ENCODE data around the gene TMEM200B. TPM values are rescaled to one million over a fixed set of nuclear protein-coding genes. Genes with fewer than 3 reads are reported as not detected.

TMEM200B gene
- total RNA-seq, 1 experiment from 2014 or later = 1.1 TPM

GRCh38 chr1:29142714-29143113 is 19.0 kb upstream of the TMEM200B start:
- H3K4me1 ChIP-seq (ENCODE audit: insufficient read depth, low read length, poor library complexity, severe bottlenecking) = no peaks in the 10 kb centered on the region
- CTCF ChIA-PET = no interaction called here
- no peak for DNase-seq (ENCODE audit: low spot score)
- no peaks in the 10 kb centered on the region for H3K9me3 ChIP-seq (ENCODE audit: low read depth, low read length, poor library complexity, severe bottlenecking)
- peaks cover 23% of the 10 kb centered on the region for H3K36me3 ChIP-seq (ENCODE audit: insufficient read depth, low read length, poor library complexity, severe bottlenecking)
- no peak overlapping the region for H3K4me3 ChIP-seq (ENCODE audit: low read depth, low read length, poor library complexity, severe bottlenecking)
- no peaks in the 10 kb centered on the region for H3K27me3 ChIP-seq (replicated peaks; ENCODE audit: insufficient read depth, low read depth, low read length, poor library complexity)
- TF ChIP-seq EZH2 (IDR thresholded peaks at IDR 0.05; ENCODE audit: borderline replicate concordance, low read depth, low read length, poor library complexity, severe bottlenecking) = no peak
- TF ChIP-seq, protein P1, sequence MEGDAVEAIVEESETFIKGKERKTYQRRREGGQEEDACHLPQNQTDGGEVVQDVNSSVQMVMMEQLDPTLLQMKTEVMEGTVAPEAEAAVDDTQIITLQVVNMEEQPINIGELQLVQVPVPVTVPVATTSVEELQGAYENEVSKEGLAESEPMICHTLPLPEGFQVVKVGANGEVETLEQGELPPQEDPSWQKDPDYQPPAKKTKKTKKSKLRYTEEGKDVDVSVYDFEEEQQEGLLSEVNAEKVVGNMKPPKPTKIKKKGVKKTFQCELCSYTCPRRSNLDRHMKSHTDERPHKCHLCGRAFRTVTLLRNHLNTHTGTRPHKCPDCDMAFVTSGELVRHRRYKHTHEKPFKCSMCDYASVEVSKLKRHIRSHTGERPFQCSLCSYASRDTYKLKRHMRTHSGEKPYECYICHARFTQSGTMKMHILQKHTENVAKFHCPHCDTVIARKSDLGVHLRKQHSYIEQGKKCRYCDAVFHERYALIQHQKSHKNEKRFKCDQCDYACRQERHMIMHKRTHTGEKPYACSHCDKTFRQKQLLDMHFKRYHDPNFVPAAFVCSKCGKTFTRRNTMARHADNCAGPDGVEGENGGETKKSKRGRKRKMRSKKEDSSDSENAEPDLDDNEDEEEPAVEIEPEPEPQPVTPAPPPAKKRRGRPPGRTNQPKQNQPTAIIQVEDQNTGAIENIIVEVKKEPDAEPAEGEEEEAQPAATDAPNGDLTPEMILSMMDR (conservative IDR thresholded peaks at IDR 0.05; ENCODE audit: low read depth, low read length) = no peak
- POLR2A ChIA-PET (ENCODE audit: low non-redundant PET) = no interaction called here
- intact Hi-C loops (cut with micrococcal nuclease; ENCODE audit: unreplicated experiment) = no loop called here
- no TSS peak for BruUV-seq (replicated peaks)
- no peak overlapping the region for H3K27ac ChIP-seq (ENCODE audit: low read depth, low read length, poor library complexity, severe bottlenecking)

DNA sequence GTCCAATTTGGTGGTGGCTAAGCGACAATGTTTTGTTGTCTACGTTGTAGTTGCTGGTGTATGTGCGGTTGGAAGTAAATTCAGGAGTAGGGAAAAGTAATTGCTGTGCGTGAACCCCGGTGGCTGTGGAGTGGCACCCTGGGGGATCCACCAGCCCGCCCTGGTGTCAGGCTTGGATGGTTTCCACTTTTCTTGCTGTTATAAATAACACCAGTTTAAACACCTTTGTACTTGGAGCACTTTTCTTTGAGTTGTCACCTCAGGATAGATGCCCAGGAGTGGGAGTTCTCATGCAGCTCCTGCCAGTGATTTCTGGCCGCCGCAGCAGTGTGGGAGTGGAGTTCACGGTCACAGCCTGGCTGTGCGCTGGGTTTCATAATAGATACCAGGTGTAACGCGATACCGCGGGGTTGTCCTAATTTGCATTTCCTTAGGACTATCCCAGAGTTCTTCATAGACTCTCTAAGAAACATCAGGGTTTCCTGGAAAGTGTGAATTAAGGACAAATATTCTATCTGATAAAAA is 12.8 kb upstream of the TMEM200B start:
- no peak overlapping the region for H3K27ac ChIP-seq (ENCODE audit: low read depth, low read length, poor library complexity, severe bottlenecking)
- CTCF ChIA-PET = no interaction called here
- intact Hi-C loops (cut with micrococcal nuclease; ENCODE audit: unreplicated experiment) = no loop called here
- TF ChIP-seq EZH2 (IDR thresholded peaks at IDR 0.05; ENCODE audit: borderline replicate concordance, low read depth, low read length, poor library complexity, severe bottlenecking) = no peak
- TF ChIP-seq, protein P1 (conservative IDR thresholded peaks at IDR 0.05; ENCODE audit: low read depth, low read length) = no peak
- no TSS peak for BruUV-seq (replicated peaks)
- DNase-seq (ENCODE audit: low spot score) = peak; percentile 48
- no peaks in the 10 kb centered on the region for H3K27me3 ChIP-seq (replicated peaks; ENCODE audit: insufficient read depth, low read depth, low read length, poor library complexity)
- H3K4me3 ChIP-seq (ENCODE audit: low read depth, low read length, poor library complexity, severe bottlenecking) = no peak overlapping the region
- H3K4me1 ChIP-seq (ENCODE audit: insufficient read depth, low read length, poor library complexity, severe bottlenecking) = peaks cover 15% of the 10 kb centered on the region
- POLR2A ChIA-PET (ENCODE audit: low non-redundant PET) = no interaction called here
- H3K9me3 ChIP-seq (ENCODE audit: low read depth, low read length, poor library complexity, severe bottlenecking) = no peaks in the 10 kb centered on the region
- H3K36me3 ChIP-seq (ENCODE audit: insufficient read depth, low read length, poor library complexity, severe bottlenecking) = no peaks in the 10 kb centered on the region

DNA sequence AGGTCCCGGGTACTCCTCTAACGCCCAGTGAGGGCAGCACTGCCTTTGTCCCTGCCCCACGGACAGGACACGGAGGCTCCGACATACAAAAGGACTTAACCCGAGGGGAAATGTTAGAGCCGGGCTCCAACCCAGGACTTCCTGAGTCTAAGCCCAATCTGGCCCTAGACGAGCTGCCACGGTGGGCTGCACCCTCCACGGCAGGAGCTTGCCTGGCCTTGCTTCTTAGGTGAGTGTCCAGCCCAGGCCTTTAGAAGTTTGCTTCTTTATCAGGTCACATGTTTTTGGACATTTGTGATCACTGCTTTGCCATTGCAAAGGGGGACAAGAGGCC is 11.0 kb upstream of the TMEM200B start:
- ChIA-PET POLR2A (ENCODE audit: low non-redundant PET) (no interaction called here), CTCF (no interaction called here)
- H3K4me3 ChIP-seq (ENCODE audit: low read depth, low read length, poor library complexity, severe bottlenecking) = no peak overlapping the region
- no peak for DNase-seq (ENCODE audit: low spot score)
- peaks cover 15% of the 10 kb centered on the region for H3K4me1 ChIP-seq (ENCODE audit: insufficient read depth, low read length, poor library complexity, severe bottlenecking)
- no TSS peak for BruUV-seq (replicated peaks)
- intact Hi-C loops (cut with micrococcal nuclease; ENCODE audit: unreplicated experiment) = no loop called here
- H3K27me3 ChIP-seq (replicated peaks; ENCODE audit: insufficient read depth, low read depth, low read length, poor library complexity) = no peaks in the 10 kb centered on the region
- H3K9me3 ChIP-seq (ENCODE audit: low read depth, low read length, poor library complexity, severe bottlenecking) = no peaks in the 10 kb centered on the region
- no peak overlapping the region for H3K27ac ChIP-seq (ENCODE audit: low read depth, low read length, poor library complexity, severe bottlenecking)
- H3K36me3 ChIP-seq (ENCODE audit: insufficient read depth, low read length, poor library complexity, severe bottlenecking) = no peaks in the 10 kb centered on the region
- TF ChIP-seq, protein P1 (conservative IDR thresholded peaks at IDR 0.05; ENCODE audit: low read depth, low read length) = no peak
- TF ChIP-seq EZH2 (IDR thresholded peaks at IDR 0.05; ENCODE audit: borderline replicate concordance, low read depth, low read length, poor library complexity, severe bottlenecking) = no peak
